ENCODE measurements around the gene TOM1L1. TPM values are rescaled to one million over a fixed set of nuclear protein-coding genes. Genes with fewer than 3 reads are reported as not detected.
A peak's percentile ranks its signal among the peaks of the same experiment; 100 is the strongest.

TOM1L1 gene, protein sequence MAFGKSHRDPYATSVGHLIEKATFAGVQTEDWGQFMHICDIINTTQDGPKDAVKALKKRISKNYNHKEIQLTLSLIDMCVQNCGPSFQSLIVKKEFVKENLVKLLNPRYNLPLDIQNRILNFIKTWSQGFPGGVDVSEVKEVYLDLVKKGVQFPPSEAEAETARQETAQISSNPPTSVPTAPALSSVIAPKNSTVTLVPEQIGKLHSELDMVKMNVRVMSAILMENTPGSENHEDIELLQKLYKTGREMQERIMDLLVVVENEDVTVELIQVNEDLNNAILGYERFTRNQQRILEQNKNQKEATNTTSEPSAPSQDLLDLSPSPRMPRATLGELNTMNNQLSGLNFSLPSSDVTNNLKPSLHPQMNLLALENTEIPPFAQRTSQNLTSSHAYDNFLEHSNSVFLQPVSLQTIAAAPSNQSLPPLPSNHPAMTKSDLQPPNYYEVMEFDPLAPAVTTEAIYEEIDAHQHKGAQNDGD
- total RNA-seq (2021; fragmentation: NEBNext Ultra II Directional; extraction: Animal tissue kit (Norgen Biotek cat#: 25700)), result 10 to 100 TPM; 15.4 to 26.0 (median 21.7) TPM
- long read RNA-seq, transcript TOM1L1-221 (16 exons, 2,507 nt), result major isoform, 6 of 27 reads
- long read RNA-seq, partial matches to known transcripts, result 2 of 27 reads
- long read RNA-seq, other reads (novel, unspliced or antisense), result 16 of 27 reads

- H3K36me3 Mint-ChIP-seq (ENCODE audit: low read depth), result no peaks in the 10 kb centered on the region; the same call in 1 of the 2 replicates
- DNase-seq, result peak; percentile 58
- TF ChIP-seq, protein P1, sequence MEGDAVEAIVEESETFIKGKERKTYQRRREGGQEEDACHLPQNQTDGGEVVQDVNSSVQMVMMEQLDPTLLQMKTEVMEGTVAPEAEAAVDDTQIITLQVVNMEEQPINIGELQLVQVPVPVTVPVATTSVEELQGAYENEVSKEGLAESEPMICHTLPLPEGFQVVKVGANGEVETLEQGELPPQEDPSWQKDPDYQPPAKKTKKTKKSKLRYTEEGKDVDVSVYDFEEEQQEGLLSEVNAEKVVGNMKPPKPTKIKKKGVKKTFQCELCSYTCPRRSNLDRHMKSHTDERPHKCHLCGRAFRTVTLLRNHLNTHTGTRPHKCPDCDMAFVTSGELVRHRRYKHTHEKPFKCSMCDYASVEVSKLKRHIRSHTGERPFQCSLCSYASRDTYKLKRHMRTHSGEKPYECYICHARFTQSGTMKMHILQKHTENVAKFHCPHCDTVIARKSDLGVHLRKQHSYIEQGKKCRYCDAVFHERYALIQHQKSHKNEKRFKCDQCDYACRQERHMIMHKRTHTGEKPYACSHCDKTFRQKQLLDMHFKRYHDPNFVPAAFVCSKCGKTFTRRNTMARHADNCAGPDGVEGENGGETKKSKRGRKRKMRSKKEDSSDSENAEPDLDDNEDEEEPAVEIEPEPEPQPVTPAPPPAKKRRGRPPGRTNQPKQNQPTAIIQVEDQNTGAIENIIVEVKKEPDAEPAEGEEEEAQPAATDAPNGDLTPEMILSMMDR (IDR thresholded peaks at IDR 0.05), result peak; percentile 36
- H3K4me3 Mint-ChIP-seq, result peak within 1 kb of the TSS; percentile 96
- peak within 1 kb of the TSS; percentile 81 for H3K27ac Mint-ChIP-seq
- peaks cover 8% of the 10 kb centered on the region for H3K27me3 Mint-ChIP-seq (ENCODE audit: insufficient read depth)
- H3K9me3 Mint-ChIP-seq, result no peaks in the 10 kb centered on the region
- H3K4me1 Mint-ChIP-seq (ENCODE audit: low read depth), result 0 out of 2 replicates have a peak, but pooled peaks cover 7% of the 10 kb centered on the region
Measured at GRCh38 chr17:54900457-54901229, at the start of gene TOM1L1. Gene TOM1L1, plus strand, starts transcription at chr17:54900852. Its CDS starts 14 bp downstream, at chr17:54900866.

DNA sequence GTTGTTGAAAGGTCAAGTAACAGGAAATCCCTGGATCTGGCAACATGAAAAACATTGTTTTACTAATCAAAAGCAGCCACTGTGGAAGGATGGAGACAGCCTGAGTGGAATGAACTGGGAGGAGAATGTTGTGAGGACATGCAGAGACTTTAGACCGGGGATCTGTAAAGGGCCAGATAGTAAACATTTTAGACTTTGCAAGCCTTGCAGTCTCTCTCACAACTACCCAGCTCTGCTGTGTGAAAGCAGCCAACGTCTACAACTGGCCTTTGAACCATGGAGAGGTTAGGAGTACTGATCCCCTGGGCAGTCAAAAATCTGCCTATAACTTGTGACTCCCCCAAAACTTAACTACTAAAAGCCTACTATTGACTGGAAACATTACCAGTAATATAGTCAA, 41.5 kb upstream of the TOM1L1 start:
- Mint-ChIP-seq H3K4me1 (ENCODE audit: low read depth) (no peaks in the 10 kb centered on the region), H3K27me3 (ENCODE audit: insufficient read depth) (peaks cover 2% of the 10 kb centered on the region; the same call in 1 of the 2 replicates), H3K9me3 (peaks cover 4% of the 10 kb centered on the region; the same call in 1 of the 2 replicates), H3K4me3 (no peak overlapping the region), H3K36me3 (ENCODE audit: low read depth) (no peaks in the 10 kb centered on the region), H3K27ac (no peak overlapping the region)
- DNase-seq, result no peak
- TF ChIP-seq, protein P1 (IDR thresholded peaks at IDR 0.05), result no peak

DNA sequence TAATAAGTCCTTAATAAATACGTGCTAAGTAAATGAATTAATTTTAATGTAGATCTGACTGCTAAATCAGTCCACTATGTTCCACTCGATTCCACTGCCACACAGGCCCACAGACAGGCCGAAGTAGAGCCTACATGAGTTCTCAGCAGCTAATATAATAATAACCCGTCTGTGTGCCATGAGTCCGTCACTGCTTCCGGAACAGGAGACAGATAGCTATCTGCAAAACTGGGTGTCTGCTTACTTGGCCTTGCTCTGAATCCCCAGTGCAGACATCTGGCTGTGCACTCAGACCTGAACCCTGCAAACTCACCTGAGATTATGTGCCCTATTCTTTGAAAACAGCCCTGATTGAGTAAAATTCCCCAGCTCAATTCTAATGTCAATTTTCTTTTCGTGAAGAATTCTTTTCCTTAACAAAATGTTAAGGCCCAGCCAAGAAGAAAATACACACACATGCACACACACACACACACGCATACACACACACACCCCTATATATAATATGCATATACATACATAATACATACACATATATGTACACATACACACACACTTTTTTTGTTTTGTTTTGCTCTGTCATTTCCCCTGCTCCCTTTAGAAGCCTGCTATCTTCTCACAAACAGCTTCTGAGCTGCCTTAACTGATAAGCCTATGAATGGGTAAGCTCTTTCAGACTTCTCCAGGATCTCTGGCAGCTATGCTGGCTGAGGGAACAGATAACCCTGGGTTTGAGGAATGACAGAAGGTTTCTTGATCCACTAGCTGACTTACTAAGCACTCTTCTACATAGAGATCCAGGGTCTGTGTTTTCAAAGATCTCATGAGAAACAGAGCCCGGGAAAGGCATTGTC, 39.8 kb upstream of the TOM1L1 start:
- no peaks in the 10 kb centered on the region for H3K36me3 Mint-ChIP-seq (ENCODE audit: low read depth)
- no peak overlapping the region for H3K27ac Mint-ChIP-seq
- TF ChIP-seq, protein P1 (IDR thresholded peaks at IDR 0.05), result no peak
- DNase-seq, result no peak
- peaks cover 4% of the 10 kb centered on the region; the same call in 1 of the 2 replicates for H3K9me3 Mint-ChIP-seq
- H3K27me3 Mint-ChIP-seq (ENCODE audit: insufficient read depth), result peaks cover 2% of the 10 kb centered on the region; the same call in 1 of the 2 replicates
- no peaks in the 10 kb centered on the region for H3K4me1 Mint-ChIP-seq (ENCODE audit: low read depth)
- H3K4me3 Mint-ChIP-seq, result no peak overlapping the region

DNA sequence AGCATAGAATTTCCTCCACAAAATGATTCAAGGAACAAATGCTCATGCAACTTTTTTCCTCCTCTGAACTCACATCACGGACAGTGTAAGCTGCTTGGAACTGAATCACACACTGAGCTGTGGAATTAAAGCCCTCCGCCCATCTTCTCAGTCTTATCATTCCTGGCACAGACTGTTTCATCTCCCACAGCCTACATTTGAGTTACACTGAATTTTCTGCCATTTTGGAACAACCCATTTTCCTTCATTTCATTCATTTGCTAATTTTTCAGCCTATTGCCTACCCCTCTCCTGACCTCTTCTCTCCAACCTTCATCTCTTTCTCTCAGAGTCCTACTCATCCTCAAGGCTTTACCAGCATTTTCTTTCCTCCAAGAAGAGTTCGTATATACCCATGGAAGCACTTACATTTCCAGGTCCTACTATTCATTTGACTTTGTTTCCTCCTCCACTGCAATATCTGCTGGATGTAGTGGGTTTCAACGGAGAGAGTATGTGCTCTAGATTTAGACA, 39.1 kb upstream of the TOM1L1 start:
- DNase-seq, result no peak
- H3K36me3 Mint-ChIP-seq (ENCODE audit: low read depth), result no peaks in the 10 kb centered on the region
- TF ChIP-seq, protein P1 (IDR thresholded peaks at IDR 0.05), result no peak
- no peak overlapping the region for H3K4me3 Mint-ChIP-seq
- peaks cover 4% of the 10 kb centered on the region; the same call in 1 of the 2 replicates for H3K9me3 Mint-ChIP-seq
- H3K4me1 Mint-ChIP-seq (ENCODE audit: low read depth), result no peaks in the 10 kb centered on the region
- H3K27me3 Mint-ChIP-seq (ENCODE audit: insufficient read depth), result peaks cover 2% of the 10 kb centered on the region; the same call in 1 of the 2 replicates
- H3K27ac Mint-ChIP-seq, result no peak overlapping the region
